ENCODE results near the gene CSRP3. TPM values are rescaled to one million over a fixed set of nuclear protein-coding genes. Genes with fewer than 3 reads are reported as not detected.

CSRP3 gene
- total and polyA plus RNA-seq, 2 of the 4 experiments (the other 2 are of a cell fraction): not detected

DNA sequence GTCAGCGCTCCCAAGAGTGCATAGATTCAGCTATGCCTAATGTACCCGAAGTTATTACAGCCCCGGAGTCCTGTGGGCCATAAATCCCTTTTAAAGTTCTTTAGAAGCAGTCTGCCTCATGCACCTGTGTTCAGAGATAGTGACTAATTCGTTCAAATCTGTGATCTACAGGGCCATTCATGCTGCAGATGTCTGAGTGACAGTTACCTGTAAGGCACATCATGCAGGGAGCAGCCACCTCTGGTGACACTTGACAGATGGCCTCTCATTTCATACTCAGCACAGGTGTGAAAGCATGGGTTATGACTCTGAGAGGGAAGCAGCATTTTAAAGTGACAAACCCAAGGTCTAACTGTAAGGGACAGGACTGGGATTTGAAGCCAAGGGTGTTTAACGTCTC, 41.4 kb upstream of the CSRP3 start:
- H3K56ac ChIP-seq (ENCODE audit: extremely low read depth, insufficient read depth, low read length): no peak overlapping the region
- peaks cover 30% of the 10 kb centered on the region for H3K27me3 ChIP-seq (ENCODE audit: control insufficient read depth, insufficient read depth, low read length)
- no peak overlapping the region for H3K9ac ChIP-seq (ENCODE audit: low read depth, low read length)
- no peaks in the 10 kb centered on the region for H3K9me3 ChIP-seq (ENCODE audit: control insufficient read depth, insufficient read depth, low read length)
- no peaks in the 10 kb centered on the region for H3K36me3 ChIP-seq (ENCODE audit: control insufficient read depth, insufficient read depth, low read length)
- no peak for DNase-seq
- no peak for ATAC-seq (ENCODE audit: low read depth)
- dilution Hi-C loops (cut with HindIII; ENCODE audit: low sequenced_read_pairs, unreplicated experiment): no loop called here
- peaks cover 0 to 5% of the 10 kb centered on the region in 2 experiments; a peak in 1 of 4 replicates for H3K79me1 ChIP-seq (ENCODE audit: low read depth in 1 of 2, low read length in 2 of 2)
- no peaks in the 10 kb centered on the region for H4K20me1 ChIP-seq (ENCODE audit: insufficient read depth, low read length)
- no peak overlapping the region for H3K4me2 ChIP-seq (ENCODE audit: low read depth, low read length)
- no peak overlapping the region for H3K4ac ChIP-seq (ENCODE audit: low read depth, low read length)
- H3K14ac ChIP-seq (replicated peaks; ENCODE audit: low read depth, low read length): no peak overlapping the region
- H2AK5ac ChIP-seq (ENCODE audit: low read depth, low read length): no peak overlapping the region
- H2AK9ac ChIP-seq (replicated peaks; ENCODE audit: low read depth, low read length, poor library complexity): no peak overlapping the region
- no peak overlapping the region for H2AFZ ChIP-seq (replicated peaks; ENCODE audit: low read length, poor library complexity)
- H3K4me3 ChIP-seq (ENCODE audit: insufficient read depth, low read depth, low read length): no peak overlapping the region
- no peak overlapping the region for H3K23ac ChIP-seq (ENCODE audit: low read depth, low read length)
- H4K5ac ChIP-seq (ENCODE audit: low read depth, low read length): no peak overlapping the region
- no peak overlapping the region for H3K27ac ChIP-seq (ENCODE audit: insufficient read depth, low read length)
- no peaks in the 10 kb centered on the region; the same call in 1 of the 2 replicates for H3K9me1 ChIP-seq (ENCODE audit: insufficient read depth, low read length)
- CTCF ChIA-PET: no interaction called here
- no TSS peak for BruUV-seq (replicated peaks)
- H2BK5ac ChIP-seq (ENCODE audit: low read depth, low read length, poor library complexity, severe bottlenecking): no peak overlapping the region
- H3K4me1 ChIP-seq (ENCODE audit: control insufficient read depth, insufficient read depth, low read length): no peaks in the 10 kb centered on the region
- H2BK20ac ChIP-seq (ENCODE audit: low read depth, low read length): no peak overlapping the region
- H4K91ac ChIP-seq (ENCODE audit: insufficient read depth, low read depth, low read length): no peak overlapping the region
- H2BK120ac ChIP-seq (ENCODE audit: low read depth, low read length): no peak overlapping the region
- H3K18ac ChIP-seq (ENCODE audit: low read depth, low read length): no peak overlapping the region
- in situ Hi-C loops (cut with MboI; ENCODE audit: low sequenced_read_pairs): no loop called here
- 79% methylated on average over 2 of the region's 5 CpGs; no CpG with 5 or more reads in 1 of the 2 experiments for WGBS, 2 experiments (ENCODE audit: extremely low coverage in 2 of 2, insufficient read length in 1 of 2)
- intact Hi-C loops (cut with micrococcal nuclease): loop anchor here (5.0 kb wide), 2 partner anchors 126 to 166 kb away; partner anchors contain the start of gene ZDHHC13
- no peak overlapping the region for H4K8ac ChIP-seq (ENCODE audit: low read depth in 2 of 2, low read length in 2 of 2)
- TF ChIP-seq MAZ (IDR thresholded peaks at IDR 0.05; ENCODE audit: borderline replicate concordance, low read depth, low read length): no peak
- TF ChIP-seq NFE2L2 (IDR thresholded peaks at IDR 0.05; ENCODE audit: low read depth, low read length): no peak
- no peak for TF ChIP-seq CHD1 (IDR thresholded peaks at IDR 0.05; ENCODE audit: low read depth, low read length)
- TF ChIP-seq MXI1 (IDR thresholded peaks at IDR 0.05; ENCODE audit: borderline replicate concordance, low read depth, low read length): no peak
- no peak for TF ChIP-seq ELK1 (IDR thresholded peaks at IDR 0.05; ENCODE audit: borderline replicate concordance, low read depth, low read length)
- TF ChIP-seq, protein P1, sequence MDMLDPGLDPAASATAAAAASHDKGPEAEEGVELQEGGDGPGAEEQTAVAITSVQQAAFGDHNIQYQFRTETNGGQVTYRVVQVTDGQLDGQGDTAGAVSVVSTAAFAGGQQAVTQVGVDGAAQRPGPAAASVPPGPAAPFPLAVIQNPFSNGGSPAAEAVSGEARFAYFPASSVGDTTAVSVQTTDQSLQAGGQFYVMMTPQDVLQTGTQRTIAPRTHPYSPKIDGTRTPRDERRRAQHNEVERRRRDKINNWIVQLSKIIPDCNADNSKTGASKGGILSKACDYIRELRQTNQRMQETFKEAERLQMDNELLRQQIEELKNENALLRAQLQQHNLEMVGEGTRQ (IDR thresholded peaks at IDR 0.05; ENCODE audit: low read depth, low read length): no peak
- no peak for TF ChIP-seq RFX5 (IDR thresholded peaks at IDR 0.05; ENCODE audit: low read depth, low read length)
- TF ChIP-seq CEBPB (IDR thresholded peaks at IDR 0.05; ENCODE audit: low read depth, low read length): no peak
- TF ChIP-seq MAFK (IDR thresholded peaks at IDR 0.05; ENCODE audit: low read depth, low read length): no peak
- TF ChIP-seq CTCF (conservative IDR thresholded peaks at IDR 0.05; ENCODE audit: low read depth, low read length): no peak
- no peak for TF ChIP-seq RAD21 (IDR thresholded peaks at IDR 0.05; ENCODE audit: low read length)
- TF ChIP-seq POLR2A (IDR thresholded peaks at IDR 0.05; ENCODE audit: low read depth, low read length): no peak
- TF ChIP-seq SMC3 (IDR thresholded peaks at IDR 0.05; ENCODE audit: low read depth, low read length): no peak
- TF ChIP-seq BHLHE40 (IDR thresholded peaks at IDR 0.05; ENCODE audit: low read depth, low read length): no peak
- no peak for TF ChIP-seq RCOR1 (IDR thresholded peaks at IDR 0.05; ENCODE audit: insufficient replicate concordance, low read length)
- no peak for TF ChIP-seq FOS (IDR thresholded peaks at IDR 0.05; ENCODE audit: low read depth, low read length)
- no peak overlapping the region for H2BK15ac ChIP-seq (ENCODE audit: low read depth, low read length)
- POLR2A ChIA-PET (ENCODE audit: unreplicated experiment): no interaction called here

All from IMR-90 (cell line).